Progenitor cell of endocrine pancreas (in vitro differentiated cells): Measurements from ENCODE around the gene SCGN. TPM values are rescaled to one million over a fixed set of nuclear protein-coding genes. Genes with fewer than 3 reads are reported as not detected.

Experiments used
- DNase-seq: peaks from one replicate; pipeline ENCODE4 v3.0.0; 2021; ENCODE audit warnings: low spot score; ENCODE audit not compliant: unreplicated experiment
- H3K27ac Mint-ChIP-seq: 2 replicates; pipeline ENCODE4 v1.8.0; 2021; ENCODE audit warnings: mild to moderate bottlenecking, moderate library complexity, mixed read lengths
- H3K27me3 Mint-ChIP-seq: 2 replicates; pipeline ENCODE4 v1.8.0; 2021; ENCODE audit warnings: mixed read lengths
- H3K36me3 Mint-ChIP-seq: 2 replicates; pipeline ENCODE4 v1.8.0; 2022; ENCODE audit warnings: mixed read lengths; ENCODE audit not compliant: insufficient read depth
- H3K4me1 Mint-ChIP-seq: 2 replicates; pipeline ENCODE4 v1.8.0; 2021; ENCODE audit warnings: low read depth, mixed read lengths
- H3K4me3 Mint-ChIP-seq: 2 replicates; pipeline ENCODE4 v1.8.0; 2021; ENCODE audit warnings: low read depth, mild to moderate bottlenecking, moderate library complexity, mixed read lengths
- H3K9me3 Mint-ChIP-seq: 2 replicates; pipeline ENCODE4 v1.8.0; 2021; ENCODE audit warnings: low read depth, mixed read lengths
- total RNA-seq: library from RNA; stranded (reverse); gene quantifications from 2 replicates; pipeline ENCODE4 v1.2.1, GENCODE V29; 2021
- TF ChIP-seq, protein P1 (sequence below): fragments of 200-600 bp; sonication (generic); IDR thresholded peaks from one replicate; pipeline ENCODE4 v1.5.0; 2021; ENCODE audit warnings: antibody characterized with exemption, mild to moderate bottlenecking; ENCODE audit not compliant: unreplicated experiment

The SCGN gene
- total RNA-seq, 1 donor from 2014 or later, result 95.0 TPM

DNA sequence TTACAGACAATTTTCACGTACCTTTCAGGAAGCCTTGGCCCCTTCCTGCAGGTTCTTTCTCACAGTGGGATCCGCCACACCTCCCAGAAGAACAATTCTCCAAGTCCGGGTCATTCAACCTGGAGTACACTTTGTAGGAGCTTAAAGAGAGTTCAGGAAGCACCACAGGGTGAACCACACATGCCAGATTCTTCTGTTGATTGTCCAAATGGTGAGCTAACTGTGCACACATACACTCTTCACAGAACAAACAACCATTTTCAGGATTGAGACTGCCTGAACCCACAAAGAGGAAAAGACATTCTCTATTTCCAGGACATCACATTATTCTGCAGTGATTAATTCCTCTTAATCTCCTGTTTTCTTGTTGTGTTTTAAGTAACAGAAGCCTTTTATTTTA is 51.0 kb downstream of the SCGN start:
- no peaks in the 10 kb centered on the region for H3K27me3 Mint-ChIP-seq
- TF ChIP-seq, protein P1, sequence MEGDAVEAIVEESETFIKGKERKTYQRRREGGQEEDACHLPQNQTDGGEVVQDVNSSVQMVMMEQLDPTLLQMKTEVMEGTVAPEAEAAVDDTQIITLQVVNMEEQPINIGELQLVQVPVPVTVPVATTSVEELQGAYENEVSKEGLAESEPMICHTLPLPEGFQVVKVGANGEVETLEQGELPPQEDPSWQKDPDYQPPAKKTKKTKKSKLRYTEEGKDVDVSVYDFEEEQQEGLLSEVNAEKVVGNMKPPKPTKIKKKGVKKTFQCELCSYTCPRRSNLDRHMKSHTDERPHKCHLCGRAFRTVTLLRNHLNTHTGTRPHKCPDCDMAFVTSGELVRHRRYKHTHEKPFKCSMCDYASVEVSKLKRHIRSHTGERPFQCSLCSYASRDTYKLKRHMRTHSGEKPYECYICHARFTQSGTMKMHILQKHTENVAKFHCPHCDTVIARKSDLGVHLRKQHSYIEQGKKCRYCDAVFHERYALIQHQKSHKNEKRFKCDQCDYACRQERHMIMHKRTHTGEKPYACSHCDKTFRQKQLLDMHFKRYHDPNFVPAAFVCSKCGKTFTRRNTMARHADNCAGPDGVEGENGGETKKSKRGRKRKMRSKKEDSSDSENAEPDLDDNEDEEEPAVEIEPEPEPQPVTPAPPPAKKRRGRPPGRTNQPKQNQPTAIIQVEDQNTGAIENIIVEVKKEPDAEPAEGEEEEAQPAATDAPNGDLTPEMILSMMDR, result no peak
- H3K4me3 Mint-ChIP-seq, result no peak overlapping the region
- H3K4me1 Mint-ChIP-seq, result peaks cover 6% of the 10 kb centered on the region
- no peak overlapping the region for H3K27ac Mint-ChIP-seq
- no peak for DNase-seq
- H3K9me3 Mint-ChIP-seq, result no peaks in the 10 kb centered on the region
- peaks cover 3% of the 10 kb centered on the region for H3K36me3 Mint-ChIP-seq

DNA sequence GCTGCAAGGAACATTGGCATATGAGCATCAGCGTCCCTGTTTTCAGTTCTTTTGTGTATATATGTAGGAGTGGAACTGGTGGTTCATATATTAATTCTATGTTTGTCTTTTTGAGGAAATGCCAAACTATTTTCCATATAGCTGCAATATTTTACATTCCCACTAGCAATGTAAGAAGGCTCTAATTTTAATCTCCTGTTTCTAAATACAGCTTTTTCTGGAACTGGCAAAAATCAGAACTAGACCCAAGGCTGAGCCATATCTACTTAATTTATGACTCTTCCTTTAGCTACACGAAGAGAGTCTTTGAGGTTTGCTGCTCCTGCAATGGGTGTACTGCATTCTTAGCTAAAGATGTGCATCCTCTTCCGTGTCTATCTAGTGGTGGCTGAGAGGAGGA is 52.0 kb downstream of the SCGN start:
- Mint-ChIP-seq H3K27me3 (no peaks in the 10 kb centered on the region), H3K4me1 (peaks cover 2% of the 10 kb centered on the region), H3K4me3 (no peak overlapping the region), H3K36me3 (no peaks in the 10 kb centered on the region), H3K9me3 (no peaks in the 10 kb centered on the region), H3K27ac (no peak overlapping the region)
- no peak for DNase-seq
- TF ChIP-seq, protein P1, result no peak

DNA sequence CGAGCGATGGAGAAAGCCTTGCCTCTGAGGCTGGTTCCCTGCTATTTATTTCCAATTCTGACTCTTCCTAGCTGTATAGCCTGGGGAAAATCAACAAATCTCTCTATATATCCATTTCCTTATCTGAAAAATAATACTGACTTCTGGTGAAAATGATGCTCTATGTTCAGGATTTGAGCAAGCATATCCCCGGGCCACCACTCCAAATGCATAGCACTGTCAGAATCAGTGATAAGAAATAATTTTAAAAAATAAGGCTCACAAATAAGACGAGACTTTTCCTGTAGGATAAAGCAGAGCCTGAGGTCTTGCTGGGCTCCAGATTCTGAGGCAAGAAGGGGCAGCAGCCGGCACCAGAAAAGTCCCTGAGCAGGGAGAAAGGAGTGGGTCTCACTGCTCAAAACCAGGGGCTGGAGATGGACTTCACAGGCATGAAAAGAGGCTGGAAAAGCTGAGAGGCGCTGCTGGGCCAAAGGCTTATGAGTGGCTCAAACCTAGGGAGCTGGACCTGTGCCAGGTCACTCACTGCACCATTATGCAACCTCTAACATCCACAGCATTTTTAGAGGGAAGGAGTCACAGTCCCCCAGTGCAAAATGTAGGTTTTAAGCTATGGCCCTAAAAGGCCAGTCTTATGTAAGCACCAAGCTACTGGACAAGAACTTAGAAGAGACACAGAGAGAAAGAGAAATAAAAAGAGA is 54.4 kb downstream of the SCGN start:
- no peak for DNase-seq
- H3K27ac Mint-ChIP-seq, result no peak overlapping the region
- H3K9me3 Mint-ChIP-seq, result peaks cover 3% of the 10 kb centered on the region
- TF ChIP-seq, protein P1, result no peak
- H3K4me1 Mint-ChIP-seq, result peaks cover 2% of the 10 kb centered on the region
- H3K36me3 Mint-ChIP-seq, result peaks cover 2% of the 10 kb centered on the region
- no peak overlapping the region for H3K4me3 Mint-ChIP-seq
- H3K27me3 Mint-ChIP-seq, result no peaks in the 10 kb centered on the region

DNA sequence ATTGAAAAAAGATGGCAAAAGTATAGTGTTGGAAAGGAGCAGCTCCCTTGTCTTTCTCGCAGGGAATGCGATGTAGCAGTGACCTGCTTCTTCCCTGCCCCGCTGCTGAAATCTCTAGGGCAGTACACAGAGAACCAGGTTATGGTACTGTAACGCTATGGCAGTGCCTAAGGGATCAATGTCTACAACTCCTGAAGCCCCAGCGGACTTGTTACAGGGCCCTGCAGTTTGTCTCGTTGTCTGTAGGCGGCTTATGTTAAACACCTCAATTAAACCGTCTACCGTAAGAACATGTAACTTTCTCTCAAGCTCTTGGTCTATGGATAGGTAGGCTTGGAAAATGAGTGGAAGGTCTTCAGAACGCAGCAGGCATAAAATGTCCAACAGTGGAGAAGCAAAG is 57.7 kb downstream of the SCGN start:
- peaks cover 7% of the 10 kb centered on the region for H3K4me1 Mint-ChIP-seq
- DNase-seq, result no peak
- H3K4me3 Mint-ChIP-seq, result no peak overlapping the region
- H3K27ac Mint-ChIP-seq, result no peak overlapping the region
- peaks cover 2% of the 10 kb centered on the region for H3K36me3 Mint-ChIP-seq
- H3K9me3 Mint-ChIP-seq, result peaks cover 3% of the 10 kb centered on the region
- TF ChIP-seq, protein P1, result no peak
- H3K27me3 Mint-ChIP-seq, result no peaks in the 10 kb centered on the region

DNA sequence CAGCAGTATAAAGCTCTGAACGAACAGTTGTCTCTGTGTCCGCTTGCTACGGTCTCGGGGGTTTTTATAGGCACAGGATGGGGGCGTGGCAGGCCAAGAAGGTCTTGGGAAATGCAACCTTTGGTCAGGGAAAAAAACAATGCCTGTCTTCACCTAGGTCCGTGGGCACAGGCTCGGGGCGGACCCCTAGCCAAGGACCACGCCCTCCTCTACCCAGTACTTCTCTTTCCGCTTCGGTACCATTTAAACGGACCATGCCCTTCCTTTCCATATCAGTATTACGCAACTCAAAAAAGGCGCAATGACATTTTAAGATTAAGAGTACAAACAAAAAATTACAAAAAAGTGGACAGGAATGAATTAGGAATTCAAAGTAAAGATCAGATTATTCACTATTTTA is 58.3 kb downstream of the SCGN start:
- H3K27me3 Mint-ChIP-seq, result no peaks in the 10 kb centered on the region

More for the DNA sequence above, 58.3 kb downstream of the SCGN start:
- Mint-ChIP-seq H3K27ac (no peak overlapping the region), H3K36me3 (peaks cover 2% of the 10 kb centered on the region), H3K4me1 (peaks cover 8% of the 10 kb centered on the region), H3K9me3 (peaks cover 3% of the 10 kb centered on the region), H3K4me3 (no peak overlapping the region)
- TF ChIP-seq, protein P1, result no peak
- DNase-seq, result no peak
